Neural cell (in vitro differentiated cells): ENCODE results near the gene PARVA. TPM values are rescaled to one million over a fixed set of nuclear protein-coding genes. Genes with fewer than 3 reads are reported as not detected.

ENCODE experiments used
- H2AFZ ChIP-seq: fragments of 200-600, 300-800 bp; sonication (generic), shearing (Covaris generic); 2 replicates; pipeline ENCODE4 v1.6.0; 2014; ENCODE audit warnings: low read depth, mild to moderate bottlenecking, antibody characterized with exemption, low read length, moderate library complexity
- H3F3A ChIP-seq: fragments of 200-600 bp; shearing (Covaris generic); 2 replicates; pipeline ENCODE4 v1.6.1; 2016; ENCODE audit warnings: mild to moderate bottlenecking, moderate library complexity, mixed read lengths, antibody characterized with exemption, low read length; ENCODE audit not compliant: insufficient read depth, poor library complexity, severe bottlenecking
- H3K27ac ChIP-seq: fragments of 200-600, 300-800 bp; sonication (generic), shearing (Covaris generic); 2 replicates; pipeline ENCODE4 v1.5.1; 2014; ENCODE audit warnings: mild to moderate bottlenecking, low read length, moderate library complexity
- H3K27me3 ChIP-seq: fragments of 300-800, 200-600 bp; sonication (generic), shearing (Covaris generic); 2 replicates; pipeline ENCODE4 v1.6.0; 2014; ENCODE audit warnings: mild to moderate bottlenecking, low read depth, low read length, moderate library complexity; ENCODE audit not compliant: insufficient read depth
- H3K36me3 ChIP-seq: fragments of 300-800, 200-600 bp; sonication (generic), shearing (Covaris generic); 2 replicates; pipeline ENCODE4 v1.5.1; 2014; ENCODE audit warnings: mild to moderate bottlenecking, antibody characterized with exemption, low read length, moderate library complexity; ENCODE audit not compliant: insufficient read depth
- H3K4me2 ChIP-seq: fragments of 300-800, 200-600 bp; sonication (generic), shearing (Covaris generic); 2 replicates; pipeline ENCODE4 v1.6.0; 2014; ENCODE audit warnings: mild to moderate bottlenecking, low read length
- H3K4me3 ChIP-seq: fragments of 300-800, 200-600 bp; sonication (generic), shearing (Covaris generic); 2 replicates; pipeline ENCODE4 v1.5.1; 2014; ENCODE audit warnings: mild to moderate bottlenecking, low read length, moderate library complexity
- H3K79me2 ChIP-seq: fragments of 200-600 bp; shearing (Covaris generic); replicated peaks from 2 replicates; pipeline ENCODE4 v1.6.0; 2014; ENCODE audit warnings: mild to moderate bottlenecking, low read length, moderate library complexity; ENCODE audit not compliant: insufficient read depth
- H3K9ac ChIP-seq: fragments of 300-800, 200-600 bp; sonication (generic), shearing (Covaris generic); 2 replicates; pipeline ENCODE4 v1.6.1; 2016; ENCODE audit warnings: mild to moderate bottlenecking, low read length, mixed read lengths
- H3K9me2 ChIP-seq: fragments of 200-600 bp; shearing (Covaris generic); 2 replicates; pipeline ENCODE4 v1.6.1; 2016; ENCODE audit warnings: mild to moderate bottlenecking, low read length, mixed read lengths; ENCODE audit not compliant: insufficient read depth
- H3K9me3 ChIP-seq: fragments of 200-600, 300-800 bp; sonication (generic), shearing (Covaris generic); 2 replicates; pipeline ENCODE4 v1.6.1; 2016; ENCODE audit warnings: mild to moderate bottlenecking, mixed run types, low read length, moderate library complexity, mixed read lengths
- H4K20me1 ChIP-seq: fragments of 200-600 bp; shearing (Covaris generic); 2 replicates; pipeline ENCODE4 v1.6.1; 2016; ENCODE audit warnings: mild to moderate bottlenecking, mixed run types; ENCODE audit not compliant: insufficient read depth
- CTCF ChIP-seq: fragments of 450-650 bp; IDR thresholded peaks from 2 replicates; pipeline ENCODE4 v1.5.1; 2014; ENCODE audit warnings: antibody characterized with exemption, mild to moderate bottlenecking, moderate library complexity; ENCODE audit not compliant: poor library complexity, severe bottlenecking
- EP300 ChIP-seq: fragments of 450-650 bp; conservative IDR thresholded peaks from 2 replicates; pipeline ENCODE4 v1.6.1; 2014; ENCODE audit warnings: antibody characterized with exemption, mild to moderate bottlenecking, moderate library complexity; ENCODE audit not compliant: poor library complexity, severe bottlenecking
- EZH2 ChIP-seq: fragments of 200-600, 300-800 bp; shearing (Covaris generic), sonication (generic); IDR thresholded peaks from 2 replicates; pipeline ENCODE4 v1.6.1; 2014; ENCODE audit warnings: antibody characterized with exemption, low read length, borderline replicate concordance, mild to moderate bottlenecking; ENCODE audit not compliant: insufficient read depth, poor library complexity, severe bottlenecking
- RAD21 ChIP-seq: fragments of 450-650 bp; conservative IDR thresholded peaks from 2 replicates; pipeline ENCODE4 v1.6.1; 2014; ENCODE audit warnings: antibody characterized with exemption, mild to moderate bottlenecking, moderate library complexity
- REST ChIP-seq: IDR thresholded peaks from 2 replicates; pipeline ENCODE4 v1.6.1; 2012; ENCODE audit warnings: borderline replicate concordance
- SMC3 ChIP-seq: fragments of 450-650 bp; conservative IDR thresholded peaks from 2 replicates; pipeline ENCODE4 v1.6.1; 2014; ENCODE audit warnings: antibody characterized with exemption, mild to moderate bottlenecking, moderate library complexity; ENCODE audit not compliant: poor library complexity
- polyA minus RNA-seq: library from RNA; depleted of rRNA, polyadenylated mRNA; stranded (reverse); fragments of >200 nt; gene quantifications from 2 replicates; pipeline ENCODE4 v1.2.3, GENCODE V29; 2014
- polyA plus RNA-seq: library from polyadenylated mRNA; depleted of rRNA; stranded (reverse); fragments of >200 nt; gene quantifications from 2 replicates; pipeline ENCODE4 v1.2.3, GENCODE V29; 2014

The PARVA gene
- polyA plus RNA-seq: 0.94 and 1.0 TPM in 2 replicates
- 0.97 and 1.2 TPM in 2 replicates for polyA minus RNA-seq

GRCh38 chr11:12377106-12377823 lies at the start of gene PARVA:
TSS of gene PARVA (plus strand) at chr11:12377571. CDS start at chr11:12377648, 77 bp downstream.
- peak within 1 kb of the TSS; percentile 42 for H3K4me2 ChIP-seq
- H3F3A ChIP-seq: no peaks in the 10 kb centered on the region
- H4K20me1 ChIP-seq: no peaks in the 10 kb centered on the region
- H3K9me2 ChIP-seq: no peaks in the 10 kb centered on the region
- H3K27ac ChIP-seq: no peak within 1 kb of the TSS
- H2AFZ ChIP-seq: no peak within 1 kb of the TSS
- H3K4me3 ChIP-seq: peak within 1 kb of the TSS; percentile 64
- TF ChIP-seq CTCF (no peak), SMC3 (no peak)
- H3K9ac ChIP-seq: peak within 1 kb of the TSS; percentile 46
- H3K36me3 ChIP-seq: no peaks in the 10 kb centered on the region
- H3K9me3 ChIP-seq: no peaks in the 10 kb centered on the region
- H3K27me3 ChIP-seq: peaks cover 13% of the 10 kb centered on the region
- no peaks in the 10 kb centered on the region for H3K79me2 ChIP-seq

GRCh38 chr11:12329169-12329568 lies 48.2 kb upstream of the PARVA start:
- no peaks in the 10 kb centered on the region for H3K36me3 ChIP-seq
- H3K9me2 ChIP-seq: no peaks in the 10 kb centered on the region
- H3K4me2 ChIP-seq: no peak overlapping the region
- H3K27me3 ChIP-seq: no peaks in the 10 kb centered on the region
- no peak overlapping the region for H3K4me3 ChIP-seq
- H3F3A ChIP-seq: no peaks in the 10 kb centered on the region
- H2AFZ ChIP-seq: no peak overlapping the region
- TF ChIP-seq CTCF (no peak), EZH2 (no peak), REST (no peak), EP300 (no peak), RAD21 (no peak)
- H3K79me2 ChIP-seq: no peaks in the 10 kb centered on the region
- H3K9me3 ChIP-seq: no peaks in the 10 kb centered on the region
- H3K27ac ChIP-seq: no peak overlapping the region
- H3K9ac ChIP-seq: no peak overlapping the region
- H4K20me1 ChIP-seq: no peaks in the 10 kb centered on the region
